Thyroid gland (tissue), 4 donors: ENCODE data around the gene KRT38.

Experiments used
- CTCF ChIP-seq, 6 experiments: fragments of 200-600 bp in 3 of 6; fragments of 450-650 bp in 3 of 6; sonication (generic) in 3 of 6; IDR thresholded peaks; one replicate each; pipeline ENCODE4 v1.5.1; 2016 to 2019; ENCODE audit warnings: antibody characterized with exemption in 6 of 6, mild to moderate bottlenecking in 2 of 6, inconsistent platforms in 1 of 6, moderate library complexity in 1 of 6
- POLR2A ChIP-seq, 2 donors: fragments of 450-650 bp; IDR thresholded peaks; one replicate each; pipeline ENCODE4 v1.6.1; 2017; ENCODE audit warnings: antibody characterized with exemption in 2 of 2, mild to moderate bottlenecking in 2 of 2, moderate library complexity in 1 of 2

GRCh38 chr17:41393826-41394225 lies 47.0 kb downstream of the KRT38 start:
- no peak for TF ChIP-seq CTCF (IDR thresholded peaks at IDR 0.05)
- TF ChIP-seq POLR2A (IDR thresholded peaks at IDR 0.05) = no peak
